PC-9 (cell line): ENCODE data around the gene PFKP.

Experiments
- EZH2 ChIP-seq: fragments of 200-600 bp; sonication (generic); IDR thresholded peaks from 2 replicates; pipeline ENCODE4 v1.8.0; 2017; ENCODE audit warnings: antibody characterized with exemption, low read depth
- TF ChIP-seq, protein P1 (sequence below): fragments of 200-600 bp; sonication (generic); conservative IDR thresholded peaks from 2 replicates; pipeline ENCODE4 v1.6.1; 2017; ENCODE audit warnings: mixed run types, antibody characterized with exemption, mild to moderate bottlenecking, moderate library complexity

DNA sequence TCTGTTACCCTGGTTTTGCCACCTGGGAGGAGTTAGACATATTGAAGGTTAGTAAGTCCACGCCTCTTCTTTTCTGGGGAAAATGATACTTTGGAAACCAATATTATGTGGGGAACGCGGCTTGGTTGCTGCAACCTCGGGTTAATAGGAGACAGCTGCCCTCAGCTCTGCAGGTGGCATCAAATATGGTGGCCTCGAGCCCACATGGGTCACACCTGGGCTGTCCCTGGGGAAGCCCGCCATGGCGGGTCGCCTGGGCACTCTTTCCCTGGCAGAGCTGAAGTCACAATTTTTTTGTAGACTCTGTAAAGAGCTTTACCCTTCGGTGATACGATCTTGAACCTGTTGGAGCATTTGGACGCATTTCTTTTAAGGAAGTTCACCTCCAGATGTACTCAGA lies 2.5 kb downstream of the PFKP start:
- TF ChIP-seq, protein P1, sequence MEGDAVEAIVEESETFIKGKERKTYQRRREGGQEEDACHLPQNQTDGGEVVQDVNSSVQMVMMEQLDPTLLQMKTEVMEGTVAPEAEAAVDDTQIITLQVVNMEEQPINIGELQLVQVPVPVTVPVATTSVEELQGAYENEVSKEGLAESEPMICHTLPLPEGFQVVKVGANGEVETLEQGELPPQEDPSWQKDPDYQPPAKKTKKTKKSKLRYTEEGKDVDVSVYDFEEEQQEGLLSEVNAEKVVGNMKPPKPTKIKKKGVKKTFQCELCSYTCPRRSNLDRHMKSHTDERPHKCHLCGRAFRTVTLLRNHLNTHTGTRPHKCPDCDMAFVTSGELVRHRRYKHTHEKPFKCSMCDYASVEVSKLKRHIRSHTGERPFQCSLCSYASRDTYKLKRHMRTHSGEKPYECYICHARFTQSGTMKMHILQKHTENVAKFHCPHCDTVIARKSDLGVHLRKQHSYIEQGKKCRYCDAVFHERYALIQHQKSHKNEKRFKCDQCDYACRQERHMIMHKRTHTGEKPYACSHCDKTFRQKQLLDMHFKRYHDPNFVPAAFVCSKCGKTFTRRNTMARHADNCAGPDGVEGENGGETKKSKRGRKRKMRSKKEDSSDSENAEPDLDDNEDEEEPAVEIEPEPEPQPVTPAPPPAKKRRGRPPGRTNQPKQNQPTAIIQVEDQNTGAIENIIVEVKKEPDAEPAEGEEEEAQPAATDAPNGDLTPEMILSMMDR = no peak
- no peak for TF ChIP-seq EZH2
